Activated T-cell treated with anti-CD3 and anti-CD28 coated beads, Interleukin-2, amount 50 U/mL, for 48 hours (primary cell): ENCODE measurements around the gene CEBPZ.
"Not testable (repeated sequence)": the region's sequence is repeated elsewhere in the genome, so short reads cannot be mapped to it uniquely, and the experiment has no call there.

Experiments
- DNase-seq, 2 experiments: peaks; one replicate each; pipeline ENCODE4 v3.0.0-alpha.2; 2020

Gene CEBPZ

GRCh38 chr2:37231241-37232130 lies at the start of gene CEBPZ, which contains the start of gene NDUFAF7:
Gene CEBPZ, minus strand, starts transcription at chr2:37231596. Its CDS starts 29 bp downstream, at chr2:37231567.
Gene NDUFAF7, plus strand, starts transcription at chr2:37231658. Its CDS starts 48 bp downstream, at chr2:37231706.
- peak; percentile 94 to 95 for DNase-seq

- DNase-seq = no peak
Measured at GRCh38 chr2:37276291-37276690, 44.9 kb upstream of the CEBPZ start.

- DNase-seq = no peak
Measured at GRCh38 chr2:37274359-37274965, 43.1 kb upstream of the CEBPZ start.

GRCh38 chr2:37271376-37272067 lies 40.1 kb upstream of the CEBPZ start:
- DNase-seq = no peak

- DNase-seq = no peak
Measured at GRCh38 chr2:37268111-37268510, 36.7 kb upstream of the CEBPZ start.

GRCh38 chr2:37267685-37268084 lies 36.3 kb upstream of the CEBPZ start:
- DNase-seq = no peak

GRCh38 chr2:37263839-37264238 lies 32.4 kb upstream of the CEBPZ start:
- no peak for DNase-seq

GRCh38 chr2:37262522-37262921 lies 31.1 kb upstream of the CEBPZ start:
- DNase-seq = no peak

- DNase-seq = no peak
Measured at GRCh38 chr2:37250869-37251740, 19.7 kb upstream of the CEBPZ start.

GRCh38 chr2:37246205-37246604 lies 14.8 kb upstream of the CEBPZ start:
- DNase-seq = no peak

GRCh38 chr2:37244755-37245154 lies 13.4 kb upstream of the CEBPZ start:
- DNase-seq = no peak

- no peak for DNase-seq
Measured at GRCh38 chr2:37244017-37244416, 12.6 kb upstream of the CEBPZ start.

- DNase-seq = no peak
Measured at GRCh38 chr2:37243435-37243834, 12.0 kb upstream of the CEBPZ start.

- no peak for DNase-seq
Measured at GRCh38 chr2:37232131-37232933, 936 bp upstream of the CEBPZ start.

GRCh38 chr2:37230581-37230980 lies 815 bp downstream of the CEBPZ start:
- DNase-seq = no peak

- no peak for DNase-seq
Measured at GRCh38 chr2:37228788-37229187, 2.6 kb downstream of the CEBPZ start.

GRCh38 chr2:37226863-37227262 lies 4.5 kb downstream of the CEBPZ start:
- DNase-seq = no peak

- not testable (repeated sequence) for DNase-seq
Measured at GRCh38 chr2:37225129-37225528, 6.3 kb downstream of the CEBPZ start.

GRCh38 chr2:37224063-37224462 lies 7.3 kb downstream of the CEBPZ start:
- no peak for DNase-seq

- DNase-seq = no peak
Measured at GRCh38 chr2:37223131-37223530, 8.3 kb downstream of the CEBPZ start.

GRCh38 chr2:37219046-37219445 lies 12.3 kb downstream of the CEBPZ start:
- DNase-seq = no peak

- DNase-seq = no peak
Measured at GRCh38 chr2:37215250-37215649, 16.1 kb downstream of the CEBPZ start.
